Colonic mucosa (tissue), 4 donors: ENCODE results near the gene OSBPL6. TPM values are rescaled to one million over a fixed set of nuclear protein-coding genes. Genes with fewer than 3 reads are reported as not detected.

Experiments used
- DNase-seq: peaks from one replicate; pipeline ENCODE4 v3.0.0-alpha.2; 2020
- H3K27ac ChIP-seq: fragments of 200-600 bp; one replicate; pipeline ENCODE4 v1.8.0; 2021
- H3K27me3 ChIP-seq: fragments of 200-600 bp; one replicate; pipeline ENCODE4 v1.8.0; 2021
- H3K36me3 ChIP-seq: fragments of 200-600 bp; one replicate; pipeline ENCODE4 v1.8.0; 2021
- H3K4me1 ChIP-seq: fragments of 200-600 bp; one replicate; pipeline ENCODE4 v1.8.0; 2021; ENCODE audit warnings: mild to moderate bottlenecking
- H3K4me3 ChIP-seq: fragments of 200-600 bp; one replicate; pipeline ENCODE4 v1.8.0; 2021
- H3K9ac ChIP-seq, 2 donors: one replicate each; pipeline ENCODE4 v1.7.0; 2013; ENCODE audit warnings: control low read depth in 2 of 2, low read depth in 2 of 2, low read length in 2 of 2
- H3K9me3 ChIP-seq: fragments of 200-600 bp; one replicate; pipeline ENCODE4 v1.8.0; 2021
- CTCF ChIP-seq: fragments of 200-600 bp; IDR thresholded peaks from one replicate; pipeline ENCODE4 v1.8.0; 2022; ENCODE audit warnings: antibody characterized with exemption, mild to moderate bottlenecking
- intact Hi-C: fragments of 100-400 bp; cut with DNase I; formaldehyde crosslinking; loops from one replicate; pipeline ENCODE4 v1.14.1; 2022
- total RNA-seq, 2 donors: library from RNA; stranded (reverse); fragmentation: NEBNext Ultra II Directional in 1 of 2; extraction: Animal tissue kit (Norgen Biotek cat#: 25700) in 1 of 2; gene quantifications; one replicate each; pipeline ENCODE4 v1.2.1, GENCODE V29; 2021
- donor health status: healthy.
- donor health status: DM: no; HTN: no; CAD: no.
- donor health status: DM: no; HTN: no; CAD: no.

OSBPL6 gene
- total RNA-seq, 2 donors from 2014 or later = 0.58 to 0.72 TPM

- TF ChIP-seq CTCF = no peak
- DNase-seq = peak; percentile 81
- intact Hi-C loops = no loop called here
- Histone ChIP-seq H3K9me3 (no peaks in the 10 kb centered on the region), H3K27ac (peak overlapping the region; percentile 99), H3K9ac (peak overlapping the region; percentile 85 to 95), H3K4me3 (peak overlapping the region; percentile 89), H3K4me1 (peaks cover 5% of the 10 kb centered on the region), H3K36me3 (no peaks in the 10 kb centered on the region), H3K27me3 (no peaks in the 10 kb centered on the region)
These were observed 256.1 kb downstream of the OSBPL6 start for GRCh38 chr2:178450524-178450773.

GRCh38 chr2:178450774-178451525 is 256.6 kb downstream of the OSBPL6 start, which contains the start of the genes PJVK and PRKRA:
TSS of gene PJVK (plus strand) at chr2:178451378. CDS start at chr2:178453410, 2,032 bp downstream.
TSS of gene PRKRA (minus strand) at chr2:178451175. CDS start at chr2:178451030, 145 bp downstream.
- H3K36me3 ChIP-seq = no peaks in the 10 kb centered on the region
- H3K4me3 ChIP-seq = peak within 1 kb of the TSS; percentile 89
- intact Hi-C loops = no loop called here
- H3K4me1 ChIP-seq = peaks cover 5% of the 10 kb centered on the region
- H3K9me3 ChIP-seq = no peaks in the 10 kb centered on the region
- peak within 1 kb of the TSS; percentile 85 to 96 for H3K9ac ChIP-seq
- no peaks in the 10 kb centered on the region for H3K27me3 ChIP-seq
- DNase-seq = peak; percentile 98
- TF ChIP-seq CTCF = no peak
- H3K27ac ChIP-seq = peak within 1 kb of the TSS; percentile 99

- no peaks in the 10 kb centered on the region for H3K36me3 ChIP-seq
- intact Hi-C loops = no loop called here
- H3K9me3 ChIP-seq = no peaks in the 10 kb centered on the region
- peak overlapping the region; percentile 99 for H3K27ac ChIP-seq
- no peaks in the 10 kb centered on the region for H3K27me3 ChIP-seq
- no peak for TF ChIP-seq CTCF
- H3K4me3 ChIP-seq = no peak overlapping the region
- DNase-seq = no peak
- peaks cover 5% of the 10 kb centered on the region for H3K4me1 ChIP-seq
- no peak overlapping the region for H3K9ac ChIP-seq
These were observed 258.0 kb downstream of the OSBPL6 start for GRCh38 chr2:178452334-178452733.

Other genes with a start within 250 kb of the OSBPL6 start
- 1 to 10 TPM; 2.6 to 3.2 TPM for gene PDE11A, start 121.7 kb upstream of the OSBPL6 start, total RNA-seq
- 10 to 100 TPM; 12.1 to 12.7 TPM for gene RBM45, start 82.1 kb upstream of the OSBPL6 start, total RNA-seq